GM15510 (cell line): ENCODE results near the gene CSTPP1.

Source experiments
- POLR2A ChIP-seq: IDR thresholded peaks from 3 replicates; pipeline ENCODE4 v1.6.1; 2011; ENCODE audit warnings: borderline replicate concordance; ENCODE audit not compliant: insufficient read length; ENCODE audit errors: extremely low read depth

CSTPP1 gene

DNA sequence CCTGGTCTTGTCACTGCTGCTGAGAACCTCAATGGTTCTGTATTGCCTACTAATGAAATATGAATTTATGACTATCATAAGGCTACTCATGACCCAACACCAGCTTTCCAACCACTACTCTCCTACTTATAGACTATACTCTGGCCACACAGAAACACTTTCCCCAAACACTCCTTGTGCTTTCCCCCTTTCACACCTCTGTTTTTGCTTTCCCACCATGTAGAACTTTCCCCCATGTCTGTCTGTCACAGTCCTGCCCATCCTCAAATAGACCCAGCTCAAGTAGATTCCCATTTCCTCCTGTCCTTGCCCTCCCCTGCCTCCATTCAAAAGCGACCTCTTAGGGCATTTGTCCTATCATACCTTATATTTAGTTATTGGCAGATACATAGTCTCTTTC, 134.2 kb downstream of the CSTPP1 start:
- no peak for TF ChIP-seq POLR2A

GRCh38 chr11:47071341-47071740, 134.8 kb downstream of the CSTPP1 start:
- TF ChIP-seq POLR2A = no peak

GRCh38 chr11:47071791-47072261, 135.3 kb downstream of the CSTPP1 start:
- TF ChIP-seq POLR2A = no peak

DNA sequence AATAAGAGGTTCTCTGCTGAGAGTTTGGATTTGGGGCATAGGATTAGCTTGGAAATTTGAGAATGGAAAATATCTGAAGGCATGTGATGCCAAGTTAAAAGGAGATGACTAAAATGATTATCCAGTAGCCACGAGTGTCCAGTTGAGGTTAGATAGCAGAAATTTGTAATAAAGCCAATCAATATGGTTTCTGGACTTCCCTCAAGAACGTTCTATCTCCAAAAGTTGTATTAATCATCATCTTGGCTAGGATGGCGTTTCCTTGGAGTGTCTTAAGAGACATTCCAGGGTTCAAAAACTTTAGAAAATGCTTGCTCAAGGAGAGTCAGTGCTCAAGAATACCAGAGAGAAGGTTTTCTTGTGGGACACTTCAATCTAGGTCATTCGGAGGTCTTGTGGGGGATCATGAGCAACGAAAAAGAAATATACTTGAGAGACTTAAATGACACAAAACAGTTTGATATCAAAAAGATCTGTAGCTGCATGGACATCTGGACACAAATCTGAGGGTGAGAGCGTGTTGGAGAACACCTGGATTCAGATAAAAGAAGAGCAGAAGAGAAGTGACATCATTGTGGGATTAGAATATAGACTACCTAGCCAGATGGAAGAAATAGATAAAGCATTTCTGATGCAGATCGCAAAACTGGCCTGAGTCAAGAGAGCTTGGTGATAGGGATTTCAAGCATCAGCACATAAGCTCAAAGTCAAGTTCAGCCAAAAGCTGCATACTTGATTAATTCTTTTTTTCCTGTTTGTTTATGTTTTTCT, 142.4 kb downstream of the CSTPP1 start:
- no peak for TF ChIP-seq POLR2A

GRCh38 chr11:47083913-47084312, 147.4 kb downstream of the CSTPP1 start:
- no peak for TF ChIP-seq POLR2A

- TF ChIP-seq POLR2A = no peak
Measured at GRCh38 chr11:47087801-47088200, 151.2 kb downstream of the CSTPP1 start.

DNA sequence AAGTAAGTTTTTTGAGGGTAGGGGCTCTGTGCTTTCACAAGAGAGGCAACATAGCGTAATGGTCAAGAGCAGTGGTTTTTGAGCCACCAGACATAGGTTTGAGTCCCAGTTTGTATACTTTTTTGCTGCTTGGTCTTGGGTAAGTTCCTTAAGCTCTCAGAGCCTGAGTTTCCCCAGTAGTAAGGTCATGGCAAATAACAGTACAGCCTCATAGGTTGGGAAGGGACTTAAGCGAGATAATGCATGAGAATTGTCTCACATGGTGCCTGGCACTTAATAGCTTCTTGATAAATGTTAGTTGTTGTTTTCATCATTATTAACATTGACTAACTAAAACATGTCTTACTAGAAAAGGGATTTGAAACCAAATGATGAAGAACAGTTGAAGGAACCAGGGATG, 157.0 kb downstream of the CSTPP1 start:
- TF ChIP-seq POLR2A = no peak

GRCh38 chr11:47099214-47099917, 162.8 kb downstream of the CSTPP1 start:
- TF ChIP-seq POLR2A = no peak

GRCh38 chr11:47099918-47100315, 163.4 kb downstream of the CSTPP1 start:
- TF ChIP-seq POLR2A = no peak

- TF ChIP-seq POLR2A = no peak
Measured at GRCh38 chr11:47101406-47101805, 164.8 kb downstream of the CSTPP1 start.

DNA sequence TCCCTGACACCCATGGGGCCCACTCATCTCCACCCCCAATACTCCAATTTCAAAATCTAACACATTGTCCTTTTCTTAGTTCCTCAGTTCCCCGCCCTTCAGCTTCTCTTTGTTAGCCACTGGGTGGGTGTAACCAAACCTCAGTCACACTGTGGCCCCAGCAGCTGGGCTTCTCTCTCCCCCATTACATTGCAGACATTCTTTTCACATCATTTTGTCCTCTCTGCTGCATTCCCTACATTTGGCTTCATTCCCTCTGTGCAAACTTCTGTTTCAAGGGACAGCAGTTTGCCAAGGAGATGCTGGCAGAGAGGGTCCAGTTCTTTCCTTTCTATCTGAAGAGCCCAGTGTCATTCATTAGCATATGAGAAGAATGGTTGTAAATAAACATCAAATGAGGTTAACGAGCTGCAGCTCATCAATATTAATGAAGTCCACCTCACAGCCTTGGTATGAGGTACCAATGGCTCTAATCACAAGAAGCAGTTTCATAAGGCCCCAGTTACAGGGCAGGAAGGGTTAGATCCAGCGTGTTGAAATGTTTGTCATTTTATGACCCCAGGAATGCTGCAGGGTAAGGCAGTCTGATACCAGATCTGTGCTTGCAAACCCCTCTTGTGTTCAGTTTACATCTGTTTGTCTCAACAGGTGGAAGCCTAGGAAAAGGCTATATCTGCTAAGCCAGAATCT, 167.8 kb downstream of the CSTPP1 start:
- no peak for TF ChIP-seq POLR2A

DNA sequence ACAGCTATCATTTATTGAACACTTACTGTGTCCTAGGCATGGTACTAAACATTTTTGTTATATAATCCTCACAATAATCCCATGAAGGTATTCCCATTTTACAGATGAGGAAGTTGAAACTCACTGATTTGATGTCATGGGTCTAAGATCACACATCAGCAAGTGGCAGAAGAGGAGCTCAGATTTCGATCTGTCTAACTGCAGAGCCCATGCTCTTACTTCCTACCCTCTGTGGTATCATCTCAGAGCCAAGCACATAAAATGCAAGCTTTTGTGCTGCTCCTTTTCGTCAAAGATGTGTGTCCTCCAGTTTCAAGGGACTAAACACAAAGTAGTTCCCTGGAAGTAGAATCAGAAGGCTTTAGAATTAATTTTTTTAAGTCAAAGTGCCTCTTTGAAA, 169.0 kb downstream of the CSTPP1 start:
- TF ChIP-seq POLR2A = no peak

DNA sequence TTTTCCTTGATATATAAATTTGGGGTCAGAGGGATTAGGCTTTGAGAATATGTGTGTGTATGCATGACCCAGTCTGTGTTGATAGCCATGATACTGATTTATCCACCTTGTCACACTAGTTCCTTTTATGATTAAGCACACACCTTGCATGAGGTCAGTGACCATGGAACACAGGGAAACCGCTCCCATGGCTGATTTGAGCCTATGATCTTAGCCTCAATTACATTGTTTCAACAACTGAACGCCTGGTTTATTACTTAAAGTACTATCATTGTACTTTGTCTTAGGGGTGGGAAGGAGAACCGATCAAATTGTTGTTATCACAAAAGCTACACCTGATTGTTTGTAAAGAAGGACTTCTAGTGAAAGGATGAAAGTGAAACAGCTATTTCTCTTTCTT, 169.4 kb downstream of the CSTPP1 start:
- no peak for TF ChIP-seq POLR2A

DNA sequence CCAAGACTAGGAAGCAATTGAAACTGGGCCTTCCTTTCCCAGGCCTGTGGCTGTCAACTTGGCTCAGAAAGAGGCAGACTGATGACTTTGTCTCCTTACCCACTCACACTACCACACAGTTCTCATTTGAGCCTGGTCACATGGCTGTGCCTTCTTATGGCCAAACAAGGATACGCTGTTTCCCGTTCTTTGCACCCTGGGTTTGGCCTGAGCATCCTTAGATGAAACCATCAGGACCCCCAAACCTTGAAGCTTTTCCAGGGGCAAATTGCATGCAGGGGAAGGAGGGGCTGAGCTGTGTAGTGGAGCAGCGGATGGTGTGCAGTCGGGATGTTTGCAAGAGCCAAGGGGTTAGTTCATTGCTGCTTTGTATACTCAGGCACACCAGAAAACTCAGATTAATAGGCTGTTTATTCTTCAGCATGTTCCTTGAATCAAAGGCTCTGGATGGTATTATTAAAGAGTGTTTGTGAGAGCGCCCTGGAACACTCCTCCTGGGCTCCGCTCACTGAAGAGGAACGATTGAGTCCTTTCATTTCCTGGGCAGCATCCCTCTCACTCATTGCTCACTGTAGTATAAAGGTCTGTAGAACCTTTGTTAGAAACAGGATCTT, 170.3 kb downstream of the CSTPP1 start:
- no peak for TF ChIP-seq POLR2A

- no peak for TF ChIP-seq POLR2A
Measured at GRCh38 chr11:47107744-47108143, 171.2 kb downstream of the CSTPP1 start.
